ENCODE results near the gene SPATS2.

- TF ChIP-seq LEF1 (IDR thresholded peaks at IDR 0.05; ENCODE audit: borderline replicate concordance) (no peak), SP1 (IDR thresholded peaks at IDR 0.05) (no peak), FOXK2 (IDR thresholded peaks at IDR 0.05) (no peak), ELF4 (IDR thresholded peaks at IDR 0.05) (no peak), L3MBTL2 (conservative IDR thresholded peaks at IDR 0.05) (no peak), SUZ12 (IDR thresholded peaks at IDR 0.05) (no peak), TARDBP (IDR thresholded peaks at IDR 0.05) (no peak), FOXM1 (IDR thresholded peaks at IDR 0.05; ENCODE audit: borderline replicate concordance) (no peak), FOXA1 (IDR thresholded peaks at IDR 0.05) (no peak)
Observed at GRCh38 chr12:49368240-49368600, 958 bp downstream of the SPATS2 start.

Measured in HEK293T (cell line).